T-helper 1 cell treated with Interleukin-12 subunit alpha and Interleukin-12 subunit beta and Interleukin-4 antibody, amounts not matched to agents 30 μg/mL and 1 μg/mL, for 36 hours (primary cell): ENCODE results near the gene C1orf198.

Experiments used
- H3K27ac Mint-ChIP-seq: one replicate; pipeline ENCODE4 v1.8.0; 2021; ENCODE audit warnings: mild to moderate bottlenecking, mixed read lengths
- H3K27me3 Mint-ChIP-seq: one replicate; pipeline ENCODE4 v1.8.0; 2021; ENCODE audit warnings: low read depth, mixed read lengths
- H3K36me3 Mint-ChIP-seq: one replicate; pipeline ENCODE4 v1.8.0; 2021; ENCODE audit warnings: low read depth, mixed read lengths
- H3K4me1 Mint-ChIP-seq: one replicate; pipeline ENCODE4 v1.8.0; 2021; ENCODE audit warnings: low read depth, mixed read lengths
- H3K4me3 Mint-ChIP-seq: one replicate; pipeline ENCODE4 v1.8.0; 2021; ENCODE audit warnings: mild to moderate bottlenecking, moderate library complexity, mixed read lengths
- H3K9me3 Mint-ChIP-seq: one replicate; pipeline ENCODE4 v1.8.0; 2021; ENCODE audit warnings: mixed read lengths

Gene C1orf198, protein sequence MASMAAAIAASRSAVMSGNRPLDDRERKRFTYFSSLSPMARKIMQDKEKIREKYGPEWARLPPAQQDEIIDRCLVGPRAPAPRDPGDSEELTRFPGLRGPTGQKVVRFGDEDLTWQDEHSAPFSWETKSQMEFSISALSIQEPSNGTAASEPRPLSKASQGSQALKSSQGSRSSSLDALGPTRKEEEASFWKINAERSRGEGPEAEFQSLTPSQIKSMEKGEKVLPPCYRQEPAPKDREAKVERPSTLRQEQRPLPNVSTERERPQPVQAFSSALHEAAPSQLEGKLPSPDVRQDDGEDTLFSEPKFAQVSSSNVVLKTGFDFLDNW

DNA sequence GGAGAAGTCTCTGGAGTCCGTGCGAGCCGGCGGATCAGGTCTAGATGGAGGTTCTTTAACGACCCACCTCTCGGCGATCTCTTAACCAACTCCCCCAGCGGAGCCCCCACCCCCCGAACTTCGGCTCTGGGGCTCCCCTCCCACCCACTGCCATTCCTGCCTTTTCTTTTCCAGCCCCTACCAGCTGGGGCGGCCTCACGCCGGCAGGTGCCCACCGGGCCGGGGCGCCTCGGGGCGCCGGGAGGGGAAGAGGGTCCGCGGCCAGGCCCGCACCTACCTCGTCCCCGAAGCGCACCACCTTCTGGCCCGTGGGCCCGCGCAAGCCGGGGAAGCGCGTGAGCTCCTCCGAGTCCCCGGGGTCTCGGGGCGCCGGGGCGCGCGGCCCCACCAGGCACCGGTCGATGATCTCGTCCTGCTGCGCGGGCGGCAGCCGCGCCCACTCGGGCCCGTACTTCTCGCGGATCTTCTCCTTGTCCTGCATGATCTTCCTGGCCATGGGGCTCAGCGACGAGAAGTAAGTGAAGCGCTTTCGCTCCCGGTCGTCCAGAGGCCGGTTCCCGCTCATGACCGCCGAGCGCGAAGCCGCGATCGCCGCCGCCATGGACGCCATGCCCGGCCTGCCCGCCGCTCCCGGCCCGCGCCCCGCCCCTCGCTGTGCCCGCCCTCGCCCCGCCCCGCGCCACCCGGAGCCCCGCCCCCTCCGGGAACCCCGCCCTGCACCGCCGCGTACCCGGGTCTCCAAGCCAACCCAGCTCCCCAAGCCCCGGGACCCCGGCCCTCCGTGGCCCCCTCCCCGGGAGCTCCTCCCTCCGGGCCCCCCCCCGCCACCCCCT is at the start of gene C1orf198:
TSS of gene C1orf198 (minus strand) at position 619 of the 833 bp plus-strand sequence. CDS start at position 610, 9 bp downstream.
- H3K36me3 Mint-ChIP-seq: peaks cover 2% of the 10 kb centered on the region
- peak within 1 kb of the TSS; percentile 67 for H3K27ac Mint-ChIP-seq
- no peaks in the 10 kb centered on the region for H3K9me3 Mint-ChIP-seq
- peaks cover 19% of the 10 kb centered on the region for H3K4me1 Mint-ChIP-seq
- H3K4me3 Mint-ChIP-seq: peak within 1 kb of the TSS; percentile 81
- peaks cover 42% of the 10 kb centered on the region for H3K27me3 Mint-ChIP-seq

DNA sequence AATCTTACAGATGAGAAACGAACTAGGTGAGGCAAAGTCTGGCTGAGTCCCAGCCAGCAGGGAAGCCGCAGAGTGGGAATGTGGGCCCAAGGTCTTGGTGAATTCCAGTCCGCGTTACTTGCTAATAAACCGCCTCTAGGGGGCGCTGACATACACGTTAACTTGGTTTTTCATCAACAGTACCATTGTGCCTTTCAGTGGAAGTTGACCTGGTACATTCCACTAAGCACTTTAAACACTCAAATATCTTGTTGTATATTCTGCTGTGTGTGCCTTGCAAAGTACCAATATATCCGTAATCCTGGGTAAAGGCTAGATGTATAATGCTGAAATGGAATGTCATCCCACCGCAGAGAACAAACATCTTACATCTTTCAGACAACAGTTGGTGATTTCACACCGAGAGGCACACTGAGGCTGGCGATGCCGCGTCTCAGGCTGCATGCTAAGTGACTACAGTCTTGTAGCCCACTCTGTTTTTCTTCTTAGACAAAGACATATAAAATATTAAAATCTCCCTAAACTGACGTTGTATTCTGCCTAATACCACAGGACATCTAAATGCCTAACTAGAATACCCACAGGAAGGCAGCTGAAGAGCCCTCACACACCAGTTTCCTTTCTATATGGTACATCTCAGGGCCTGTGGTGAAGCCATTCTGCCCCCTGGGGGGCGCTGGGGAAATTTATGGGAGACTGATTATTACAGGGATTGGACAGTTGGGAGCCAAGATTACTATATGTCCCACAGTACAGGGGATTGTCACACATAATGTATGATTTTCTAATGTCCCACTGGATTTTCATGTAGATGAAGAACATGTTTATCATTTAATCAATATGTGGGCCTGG is 49.2 kb upstream of the C1orf198 start:
- Mint-ChIP-seq H3K4me3 (no peak overlapping the region), H3K36me3 (peaks cover 37% of the 10 kb centered on the region), H3K4me1 (no peaks in the 10 kb centered on the region), H3K27me3 (no peaks in the 10 kb centered on the region), H3K27ac (no peak overlapping the region), H3K9me3 (no peaks in the 10 kb centered on the region)

DNA sequence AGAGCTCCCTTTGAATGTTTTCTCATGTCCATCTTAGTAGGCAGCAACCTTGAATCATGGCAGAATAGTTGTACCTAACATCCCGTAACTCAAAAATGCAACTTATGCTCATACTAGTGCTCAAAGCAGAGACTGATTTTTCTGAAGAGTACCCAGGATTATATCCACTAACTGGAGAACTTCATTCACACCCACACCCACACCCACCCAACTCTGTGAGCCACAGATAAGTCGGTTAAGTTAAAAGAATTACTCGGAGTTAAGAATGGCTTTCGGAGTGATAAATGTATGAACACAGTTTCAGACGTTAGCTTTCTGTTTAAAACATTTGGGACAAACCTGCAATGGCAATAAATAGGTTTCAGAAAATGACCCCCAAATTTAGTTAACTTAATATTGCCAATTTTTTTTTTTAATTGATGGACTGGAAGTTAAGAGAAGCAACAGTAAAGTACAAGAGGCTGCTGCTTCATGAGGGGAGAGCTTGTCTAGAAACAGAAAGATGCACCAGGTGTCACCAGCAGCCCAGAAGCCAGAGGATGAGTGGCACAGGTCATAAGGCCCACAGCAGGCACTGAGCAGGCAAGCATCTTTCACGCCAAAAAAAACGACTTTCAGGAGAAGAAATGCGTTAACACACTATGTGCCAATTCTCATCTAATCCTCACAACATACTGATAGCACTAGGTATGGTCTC is 48.4 kb upstream of the C1orf198 start:
- Mint-ChIP-seq H3K27ac (no peak overlapping the region), H3K4me3 (no peak overlapping the region), H3K36me3 (peaks cover 35% of the 10 kb centered on the region), H3K27me3 (no peaks in the 10 kb centered on the region), H3K9me3 (no peaks in the 10 kb centered on the region), H3K4me1 (no peaks in the 10 kb centered on the region)

DNA sequence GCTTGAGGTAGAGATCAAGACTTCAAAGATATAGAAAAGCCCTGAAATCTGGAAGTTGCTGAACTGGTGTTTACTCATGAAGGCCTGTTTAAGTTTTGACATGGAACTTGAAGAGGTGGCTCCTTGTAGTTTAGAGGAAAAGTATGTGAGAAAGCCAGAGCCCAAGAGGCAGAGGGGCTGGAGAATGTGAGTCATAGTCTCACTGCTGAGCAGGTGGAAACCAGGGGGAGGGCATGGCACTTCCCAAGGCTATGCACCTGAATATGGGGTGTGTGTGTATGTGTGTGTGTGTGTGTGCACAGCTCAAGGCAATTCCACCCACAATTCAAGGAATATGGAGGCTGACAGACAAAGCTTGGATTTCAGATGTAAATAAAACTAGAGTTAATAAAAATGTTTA is 46.8 kb upstream of the C1orf198 start:
- H3K27me3 Mint-ChIP-seq: no peaks in the 10 kb centered on the region
- peaks cover 40% of the 10 kb centered on the region for H3K36me3 Mint-ChIP-seq
- no peak overlapping the region for H3K27ac Mint-ChIP-seq
- no peaks in the 10 kb centered on the region for H3K9me3 Mint-ChIP-seq
- no peaks in the 10 kb centered on the region for H3K4me1 Mint-ChIP-seq
- H3K4me3 Mint-ChIP-seq: no peak overlapping the region

DNA sequence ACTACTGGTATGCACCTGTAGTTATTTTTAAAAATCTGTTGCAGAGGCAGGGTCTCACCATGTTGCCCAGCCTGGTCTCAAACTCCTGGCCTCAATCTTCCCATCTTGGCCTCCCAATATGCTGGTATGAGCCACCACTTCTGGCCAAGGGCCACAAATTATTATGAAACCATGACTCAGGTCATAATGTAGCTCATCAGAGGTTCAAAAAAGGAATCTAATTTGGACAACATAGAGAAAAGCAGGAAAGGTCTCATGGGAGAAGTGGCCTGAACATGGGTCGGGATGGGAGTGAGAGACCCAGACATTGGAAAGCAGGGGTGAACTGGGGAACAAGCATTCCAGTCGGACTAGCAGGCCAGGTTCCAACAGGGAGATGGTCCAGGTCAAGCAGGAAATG is 45.2 kb upstream of the C1orf198 start:
- Mint-ChIP-seq H3K27ac (no peak overlapping the region), H3K4me3 (no peak overlapping the region), H3K9me3 (no peaks in the 10 kb centered on the region), H3K27me3 (no peaks in the 10 kb centered on the region), H3K4me1 (no peaks in the 10 kb centered on the region), H3K36me3 (peaks cover 45% of the 10 kb centered on the region)

DNA sequence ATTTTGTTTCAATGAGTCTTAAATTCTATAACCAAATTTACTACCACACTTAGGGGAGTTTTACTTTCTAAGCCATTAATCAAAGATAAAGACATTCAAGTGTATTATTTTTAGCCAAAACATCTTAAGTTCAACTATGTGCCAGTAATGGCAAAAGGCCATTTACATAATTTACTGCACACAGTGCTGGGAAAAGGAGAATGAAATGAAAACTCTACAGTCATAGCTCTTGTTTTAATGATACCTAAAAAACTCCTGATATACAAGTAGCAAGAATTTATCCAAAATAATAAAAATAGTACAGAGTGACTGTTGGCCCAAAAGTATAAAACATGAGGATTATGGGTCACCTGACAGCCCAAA is 42.4 kb upstream of the C1orf198 start:
- no peak overlapping the region for H3K27ac Mint-ChIP-seq
- H3K4me1 Mint-ChIP-seq: peaks cover 4% of the 10 kb centered on the region
- H3K36me3 Mint-ChIP-seq: peaks cover 48% of the 10 kb centered on the region
- H3K27me3 Mint-ChIP-seq: no peaks in the 10 kb centered on the region
- H3K4me3 Mint-ChIP-seq: no peak overlapping the region
- H3K9me3 Mint-ChIP-seq: no peaks in the 10 kb centered on the region

DNA sequence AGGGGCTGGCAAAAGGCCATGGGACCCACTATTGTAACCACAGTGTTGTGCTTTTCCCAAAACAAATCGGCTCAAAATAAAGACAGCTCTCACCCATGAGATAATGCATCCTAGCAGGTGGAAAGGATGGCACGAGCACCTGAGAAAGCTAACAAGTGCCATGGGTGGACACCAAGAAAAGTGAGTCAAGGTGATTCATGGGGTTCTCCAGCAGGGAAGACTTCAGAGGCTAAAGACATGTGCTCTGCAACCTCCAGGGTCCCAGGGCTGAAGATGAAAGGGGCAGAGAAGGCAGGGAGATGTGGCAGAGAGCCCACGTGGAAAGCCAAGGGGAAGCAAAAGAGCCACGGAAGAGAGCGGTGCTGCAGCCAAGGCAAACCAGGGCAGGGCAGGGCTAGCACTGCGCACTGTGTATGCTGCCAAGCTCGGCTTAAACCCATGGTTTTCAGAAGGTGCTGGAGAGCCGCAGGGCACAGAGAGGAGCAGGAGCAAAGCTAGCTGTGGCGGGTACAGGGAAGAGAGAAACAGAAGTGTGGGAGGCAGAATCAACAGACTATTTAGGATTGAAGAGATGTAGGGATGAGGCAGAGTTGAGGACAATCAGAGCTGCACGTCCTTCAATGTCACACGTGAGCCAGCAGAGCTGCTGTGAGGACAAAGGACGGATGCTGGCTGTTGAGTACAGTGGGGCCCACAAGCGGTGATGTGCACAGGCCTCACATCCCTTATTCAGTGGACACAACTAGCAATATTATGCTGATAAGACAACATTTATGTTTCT is 41.8 kb upstream of the C1orf198 start:
- no peak overlapping the region for H3K27ac Mint-ChIP-seq
- H3K4me1 Mint-ChIP-seq: peaks cover 5% of the 10 kb centered on the region
- no peaks in the 10 kb centered on the region for H3K9me3 Mint-ChIP-seq
- H3K4me3 Mint-ChIP-seq: no peak overlapping the region
- H3K27me3 Mint-ChIP-seq: no peaks in the 10 kb centered on the region
- peaks cover 50% of the 10 kb centered on the region for H3K36me3 Mint-ChIP-seq

DNA sequence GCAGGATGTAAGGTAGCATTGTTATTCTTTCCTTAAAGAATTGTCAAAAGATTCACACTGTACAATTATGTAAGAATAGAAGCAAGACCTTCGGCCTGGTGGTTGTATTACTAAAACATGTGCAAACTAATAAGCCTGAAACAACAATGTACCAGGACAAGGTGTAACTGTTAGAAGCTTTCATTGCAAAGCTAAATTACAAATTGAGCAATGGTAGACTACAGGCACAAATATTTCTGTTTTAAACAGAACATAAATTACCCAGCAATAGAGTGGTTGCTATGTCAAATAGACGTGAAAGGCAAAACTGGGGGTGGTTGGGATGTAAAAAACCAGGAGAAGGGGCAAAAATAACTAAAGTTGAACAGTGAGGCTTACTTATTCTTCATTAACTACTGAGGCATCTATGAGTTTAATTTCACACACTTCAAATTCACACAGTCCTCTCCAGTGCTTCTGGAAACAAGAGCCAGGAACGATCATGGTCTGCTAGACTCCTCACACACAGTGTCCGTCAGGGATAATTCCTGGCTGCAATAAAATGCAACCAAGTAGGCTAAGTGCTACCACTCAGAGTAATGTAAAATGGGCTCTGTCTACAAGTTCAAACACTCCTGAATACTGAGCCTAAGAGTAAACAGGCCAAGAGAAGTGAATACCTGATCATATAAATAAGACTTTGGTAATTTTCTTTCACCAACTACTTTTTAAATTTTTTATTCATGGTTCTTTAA is 39.3 kb upstream of the C1orf198 start:
- Mint-ChIP-seq H3K27me3 (no peaks in the 10 kb centered on the region), H3K27ac (no peak overlapping the region), H3K4me3 (no peak overlapping the region), H3K36me3 (peaks cover 48% of the 10 kb centered on the region), H3K4me1 (peaks cover 5% of the 10 kb centered on the region), H3K9me3 (no peaks in the 10 kb centered on the region)

DNA sequence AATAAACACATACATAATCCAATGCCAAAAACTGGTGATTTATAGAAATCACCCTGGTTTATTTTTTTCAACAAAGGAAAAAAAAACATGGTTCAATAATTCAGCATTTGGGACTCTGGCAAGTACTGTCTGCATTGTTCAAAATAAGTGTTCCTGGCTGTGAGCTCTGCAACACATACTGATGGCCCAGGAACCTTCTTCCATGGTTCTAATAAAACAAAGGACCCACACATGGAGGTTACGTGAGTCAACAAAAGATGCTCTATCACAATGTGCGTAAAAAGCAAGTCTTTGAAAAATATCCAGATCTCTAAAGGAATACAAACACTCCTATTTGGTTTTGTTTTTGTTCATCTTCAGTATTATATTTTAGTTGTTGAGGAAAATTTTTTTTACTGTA is 37.9 kb upstream of the C1orf198 start:
- H3K27me3 Mint-ChIP-seq: no peaks in the 10 kb centered on the region
- peaks cover 41% of the 10 kb centered on the region for H3K36me3 Mint-ChIP-seq
- H3K9me3 Mint-ChIP-seq: no peaks in the 10 kb centered on the region
- no peak overlapping the region for H3K27ac Mint-ChIP-seq
- H3K4me3 Mint-ChIP-seq: no peak overlapping the region
- H3K4me1 Mint-ChIP-seq: peaks cover 5% of the 10 kb centered on the region

DNA sequence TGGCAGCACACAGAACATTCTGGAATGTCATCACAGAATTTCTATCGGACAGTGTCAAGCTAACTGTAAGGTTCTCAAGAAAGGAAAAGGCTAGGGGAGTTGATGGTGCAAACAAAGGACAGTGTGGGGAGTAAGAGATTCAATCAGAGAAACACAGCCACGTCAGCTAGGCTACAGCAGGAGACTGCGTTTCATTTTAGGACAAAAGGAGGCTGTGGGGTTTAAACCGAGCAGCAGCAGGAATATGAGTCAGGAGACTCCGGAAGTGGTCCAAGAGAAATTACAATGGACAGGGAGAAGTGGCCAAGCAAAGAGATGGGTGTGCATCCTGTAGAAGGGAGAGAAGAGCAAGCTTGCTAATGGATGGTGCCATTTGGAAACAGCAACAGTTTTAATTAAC is 37.4 kb upstream of the C1orf198 start:
- Mint-ChIP-seq H3K27ac (peak overlapping the region; percentile 3), H3K4me3 (no peak overlapping the region), H3K4me1 (peaks cover 5% of the 10 kb centered on the region), H3K9me3 (no peaks in the 10 kb centered on the region), H3K36me3 (peaks cover 39% of the 10 kb centered on the region), H3K27me3 (no peaks in the 10 kb centered on the region)

DNA sequence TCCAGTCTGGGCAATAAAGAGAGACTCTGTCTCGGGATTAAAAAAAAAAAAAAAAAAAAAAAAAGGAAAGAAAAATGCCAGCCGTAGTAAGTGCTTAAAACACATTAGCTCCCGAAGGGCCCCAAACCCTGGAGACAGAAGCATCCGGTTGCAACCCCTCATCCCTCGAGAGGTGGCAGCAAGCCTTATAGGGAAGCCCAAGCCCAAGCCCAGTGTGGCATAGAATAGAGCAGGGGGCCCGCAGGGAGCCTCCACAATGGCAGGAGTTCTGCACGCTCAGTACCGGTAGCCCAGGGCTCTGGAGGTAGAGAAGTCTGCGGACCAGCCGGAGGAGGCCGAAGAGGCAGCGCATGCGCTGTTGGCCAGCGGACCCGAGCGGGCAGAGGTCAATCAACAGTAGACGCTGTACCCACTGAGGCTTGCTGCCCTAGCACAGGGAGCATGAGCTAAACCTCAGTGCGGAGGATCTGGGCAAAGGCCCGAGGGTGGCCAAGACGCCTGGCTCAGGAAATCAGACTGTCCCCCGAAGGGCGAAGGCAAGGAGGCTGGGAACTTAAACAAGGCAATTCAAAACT is 34.1 kb upstream of the C1orf198 start:
- H3K4me3 Mint-ChIP-seq: no peak overlapping the region
- H3K36me3 Mint-ChIP-seq: peaks cover 20% of the 10 kb centered on the region
- H3K27ac Mint-ChIP-seq: no peak overlapping the region
- no peaks in the 10 kb centered on the region for H3K9me3 Mint-ChIP-seq
- H3K27me3 Mint-ChIP-seq: peaks cover under 1% of the 10 kb centered on the region
- peaks cover 5% of the 10 kb centered on the region for H3K4me1 Mint-ChIP-seq

DNA sequence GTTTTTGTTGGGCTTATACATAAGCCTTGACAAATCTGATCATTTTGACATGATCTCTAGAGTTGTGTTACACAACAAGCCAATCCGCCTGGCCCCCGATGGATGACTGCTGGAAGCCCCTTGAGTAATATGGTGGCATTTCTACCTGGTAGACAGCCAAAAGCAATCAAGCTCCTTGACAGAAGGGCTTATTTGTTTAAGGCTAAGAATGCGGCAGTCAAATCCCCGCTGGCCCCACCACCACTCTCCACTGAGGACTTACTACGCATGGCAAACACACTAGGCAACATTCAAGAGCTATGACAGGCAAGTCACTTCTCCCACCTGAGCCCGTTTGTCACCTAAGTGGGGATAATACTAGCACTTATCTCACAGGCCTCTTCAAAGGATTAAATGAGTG is 33.4 kb upstream of the C1orf198 start:
- H3K4me1 Mint-ChIP-seq: peaks cover 4% of the 10 kb centered on the region
- H3K27ac Mint-ChIP-seq: no peak overlapping the region
- peaks cover 16% of the 10 kb centered on the region for H3K36me3 Mint-ChIP-seq
- H3K27me3 Mint-ChIP-seq: peaks cover 4% of the 10 kb centered on the region
- no peaks in the 10 kb centered on the region for H3K9me3 Mint-ChIP-seq
- H3K4me3 Mint-ChIP-seq: no peak overlapping the region

DNA sequence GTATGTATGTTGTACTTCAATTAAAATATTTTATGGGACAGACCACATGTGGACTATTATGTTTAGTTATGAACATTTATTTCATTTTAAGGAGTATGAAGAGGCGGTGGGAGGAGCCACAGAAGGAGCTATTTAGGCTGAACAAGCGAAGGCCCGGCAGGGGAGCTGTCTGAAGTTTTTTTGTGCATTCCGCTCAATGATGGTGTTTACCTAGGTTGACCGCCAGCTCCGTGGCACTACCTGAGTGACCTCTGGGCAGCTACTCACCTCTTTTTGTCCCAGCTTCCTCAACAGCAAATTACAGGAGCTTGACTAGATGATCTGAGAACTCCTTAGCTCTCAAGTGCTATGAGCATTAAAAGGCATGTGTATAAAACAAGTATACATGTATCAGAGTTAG is 32.7 kb upstream of the C1orf198 start:
- Mint-ChIP-seq H3K4me1 (peaks cover 4% of the 10 kb centered on the region), H3K27ac (no peak overlapping the region), H3K36me3 (peaks cover 14% of the 10 kb centered on the region), H3K9me3 (no peaks in the 10 kb centered on the region), H3K27me3 (peaks cover 4% of the 10 kb centered on the region), H3K4me3 (no peak overlapping the region)
